C4-2B (cell line): ENCODE measurements around the gene DRG2.

Experiments
- ZFX ChIP-seq: fragments of 450-650 bp; IDR thresholded peaks from 2 replicates; pipeline ENCODE4 v1.6.1; 2017
- TF ChIP-seq, protein P1 (sequence below): fragments of 450-650 bp; conservative IDR thresholded peaks from 2 replicates; pipeline ENCODE4 v1.5.1; 2017; ENCODE audit warnings: mild to moderate bottlenecking

DNA sequence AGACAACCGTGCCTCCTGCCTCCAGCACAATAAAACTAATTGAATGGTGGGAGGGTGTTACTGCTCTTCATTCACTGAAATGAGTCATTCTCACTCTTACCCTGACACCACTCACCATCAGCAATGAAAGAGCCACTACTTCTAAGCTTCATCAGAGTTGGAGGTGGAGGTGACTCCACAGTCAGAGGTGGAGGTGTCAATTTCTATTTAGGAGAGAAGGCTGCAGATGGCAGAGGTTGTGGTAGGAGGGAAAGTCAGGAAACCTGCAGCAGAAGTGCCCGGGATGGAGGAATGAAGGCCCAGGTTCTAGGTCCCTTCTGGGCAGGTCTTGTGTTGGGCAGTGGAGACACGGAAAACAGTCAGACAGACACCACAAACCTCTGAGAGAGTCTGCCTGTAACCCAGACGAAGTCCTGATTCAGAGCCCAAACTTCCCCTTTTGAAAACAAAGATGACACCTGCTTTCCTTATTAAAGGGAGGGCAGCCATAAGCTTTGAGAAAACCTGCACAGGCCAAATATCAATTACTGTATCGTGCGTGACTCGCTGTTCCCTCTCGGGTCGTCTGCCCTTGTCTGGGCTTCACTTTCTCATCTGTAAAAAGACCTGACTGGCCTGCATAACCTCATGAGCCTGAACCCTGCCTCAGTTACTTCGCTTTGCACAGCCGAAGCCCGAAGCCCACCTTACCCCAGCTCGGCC, 49.4 kb upstream of the DRG2 start:
- TF ChIP-seq, protein P1, sequence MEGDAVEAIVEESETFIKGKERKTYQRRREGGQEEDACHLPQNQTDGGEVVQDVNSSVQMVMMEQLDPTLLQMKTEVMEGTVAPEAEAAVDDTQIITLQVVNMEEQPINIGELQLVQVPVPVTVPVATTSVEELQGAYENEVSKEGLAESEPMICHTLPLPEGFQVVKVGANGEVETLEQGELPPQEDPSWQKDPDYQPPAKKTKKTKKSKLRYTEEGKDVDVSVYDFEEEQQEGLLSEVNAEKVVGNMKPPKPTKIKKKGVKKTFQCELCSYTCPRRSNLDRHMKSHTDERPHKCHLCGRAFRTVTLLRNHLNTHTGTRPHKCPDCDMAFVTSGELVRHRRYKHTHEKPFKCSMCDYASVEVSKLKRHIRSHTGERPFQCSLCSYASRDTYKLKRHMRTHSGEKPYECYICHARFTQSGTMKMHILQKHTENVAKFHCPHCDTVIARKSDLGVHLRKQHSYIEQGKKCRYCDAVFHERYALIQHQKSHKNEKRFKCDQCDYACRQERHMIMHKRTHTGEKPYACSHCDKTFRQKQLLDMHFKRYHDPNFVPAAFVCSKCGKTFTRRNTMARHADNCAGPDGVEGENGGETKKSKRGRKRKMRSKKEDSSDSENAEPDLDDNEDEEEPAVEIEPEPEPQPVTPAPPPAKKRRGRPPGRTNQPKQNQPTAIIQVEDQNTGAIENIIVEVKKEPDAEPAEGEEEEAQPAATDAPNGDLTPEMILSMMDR: no peak
- no peak for TF ChIP-seq ZFX
